ENCODE data around the gene EFCAB13. TPM values are rescaled to one million over a fixed set of nuclear protein-coding genes. Genes with fewer than 3 reads are reported as not detected.

The EFCAB13 gene
- total and polyA plus RNA-seq, 2 of the 4 experiments (the other 2 are of a cell fraction), result 0.77 to 1.4 TPM

DNA sequence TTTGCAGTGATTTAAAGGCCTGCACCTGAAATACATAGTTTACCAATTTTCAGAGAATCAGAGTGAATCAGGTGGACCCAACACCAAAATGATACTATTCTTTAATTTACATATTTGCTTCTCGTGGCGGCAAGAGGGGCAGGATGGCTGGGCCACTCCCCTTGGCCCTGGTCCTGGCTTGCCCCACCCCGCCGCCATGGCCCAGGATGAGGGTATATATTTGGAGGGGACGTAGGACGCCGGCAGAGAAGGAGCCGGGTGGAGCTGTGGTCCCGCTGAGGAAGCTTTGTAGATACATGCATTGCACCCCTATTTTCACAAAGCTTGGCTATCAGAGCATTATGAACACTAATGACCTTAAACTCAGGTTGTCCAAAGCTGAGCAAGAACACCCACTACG lies 43.5 kb downstream of the EFCAB13 start:
- dilution Hi-C loops (cut with HindIII; ENCODE audit: low sequenced_read_pairs, unreplicated experiment), result no loop called here
- H3K14ac ChIP-seq (replicated peaks; ENCODE audit: low read depth, low read length), result no peak overlapping the region
- no peak overlapping the region for H3K4me3 ChIP-seq (ENCODE audit: insufficient read depth, low read depth, low read length)
- ATAC-seq (ENCODE audit: low read depth), result no peak
- 27% methylated on average over 1 of the region's 10 CpGs; no CpG with 5 or more reads in 1 of the 2 experiments for WGBS, 2 experiments (ENCODE audit: extremely low coverage in 2 of 2, insufficient read length in 1 of 2)
- H4K5ac ChIP-seq (ENCODE audit: low read depth, low read length), result no peak overlapping the region
- H3K18ac ChIP-seq (ENCODE audit: low read depth, low read length), result no peak overlapping the region
- intact Hi-C loops (cut with micrococcal nuclease), result no loop called here
- no peak overlapping the region for H3K9ac ChIP-seq (ENCODE audit: low read depth, low read length)
- no peak overlapping the region for H2BK20ac ChIP-seq (ENCODE audit: low read depth, low read length)
- H3K4me1 ChIP-seq (ENCODE audit: control insufficient read depth, insufficient read depth, low read length), result no peaks in the 10 kb centered on the region
- no peaks in the 10 kb centered on the region for H3K79me1 ChIP-seq (ENCODE audit: low read depth in 1 of 2, low read length in 2 of 2)
- H3K27ac ChIP-seq (ENCODE audit: insufficient read depth, low read length), result no peak overlapping the region
- TF ChIP-seq MXI1 (IDR thresholded peaks at IDR 0.05; ENCODE audit: borderline replicate concordance, low read depth, low read length) (no peak), NFE2L2 (IDR thresholded peaks at IDR 0.05; ENCODE audit: low read depth, low read length) (no peak), FOS (IDR thresholded peaks at IDR 0.05; ENCODE audit: low read depth, low read length) (no peak), MAFK (IDR thresholded peaks at IDR 0.05; ENCODE audit: low read depth, low read length) (no peak), RAD21 (IDR thresholded peaks at IDR 0.05; ENCODE audit: low read length) (no peak), RFX5 (IDR thresholded peaks at IDR 0.05; ENCODE audit: low read depth, low read length) (no peak), BHLHE40 (IDR thresholded peaks at IDR 0.05; ENCODE audit: low read depth, low read length) (no peak), CHD1 (IDR thresholded peaks at IDR 0.05; ENCODE audit: low read depth, low read length) (no peak), POLR2A (IDR thresholded peaks at IDR 0.05; ENCODE audit: low read depth, low read length) (no peak), MAZ (IDR thresholded peaks at IDR 0.05; ENCODE audit: borderline replicate concordance, low read depth, low read length) (no peak), CEBPB (IDR thresholded peaks at IDR 0.05; ENCODE audit: low read depth, low read length) (no peak), RCOR1 (IDR thresholded peaks at IDR 0.05; ENCODE audit: insufficient replicate concordance, low read length) (no peak), SMC3 (IDR thresholded peaks at IDR 0.05; ENCODE audit: low read depth, low read length) (no peak)
- TF ChIP-seq, protein P1, sequence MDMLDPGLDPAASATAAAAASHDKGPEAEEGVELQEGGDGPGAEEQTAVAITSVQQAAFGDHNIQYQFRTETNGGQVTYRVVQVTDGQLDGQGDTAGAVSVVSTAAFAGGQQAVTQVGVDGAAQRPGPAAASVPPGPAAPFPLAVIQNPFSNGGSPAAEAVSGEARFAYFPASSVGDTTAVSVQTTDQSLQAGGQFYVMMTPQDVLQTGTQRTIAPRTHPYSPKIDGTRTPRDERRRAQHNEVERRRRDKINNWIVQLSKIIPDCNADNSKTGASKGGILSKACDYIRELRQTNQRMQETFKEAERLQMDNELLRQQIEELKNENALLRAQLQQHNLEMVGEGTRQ (IDR thresholded peaks at IDR 0.05; ENCODE audit: low read depth, low read length), result no peak
- TF ChIP-seq, protein P2, sequence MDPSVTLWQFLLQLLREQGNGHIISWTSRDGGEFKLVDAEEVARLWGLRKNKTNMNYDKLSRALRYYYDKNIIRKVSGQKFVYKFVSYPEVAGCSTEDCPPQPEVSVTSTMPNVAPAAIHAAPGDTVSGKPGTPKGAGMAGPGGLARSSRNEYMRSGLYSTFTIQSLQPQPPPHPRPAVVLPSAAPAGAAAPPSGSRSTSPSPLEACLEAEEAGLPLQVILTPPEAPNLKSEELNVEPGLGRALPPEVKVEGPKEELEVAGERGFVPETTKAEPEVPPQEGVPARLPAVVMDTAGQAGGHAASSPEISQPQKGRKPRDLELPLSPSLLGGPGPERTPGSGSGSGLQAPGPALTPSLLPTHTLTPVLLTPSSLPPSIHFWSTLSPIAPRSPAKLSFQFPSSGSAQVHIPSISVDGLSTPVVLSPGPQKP (IDR thresholded peaks at IDR 0.05; ENCODE audit: borderline replicate concordance, low read depth, low read length), result no peak
- TF ChIP-seq, protein P3, sequence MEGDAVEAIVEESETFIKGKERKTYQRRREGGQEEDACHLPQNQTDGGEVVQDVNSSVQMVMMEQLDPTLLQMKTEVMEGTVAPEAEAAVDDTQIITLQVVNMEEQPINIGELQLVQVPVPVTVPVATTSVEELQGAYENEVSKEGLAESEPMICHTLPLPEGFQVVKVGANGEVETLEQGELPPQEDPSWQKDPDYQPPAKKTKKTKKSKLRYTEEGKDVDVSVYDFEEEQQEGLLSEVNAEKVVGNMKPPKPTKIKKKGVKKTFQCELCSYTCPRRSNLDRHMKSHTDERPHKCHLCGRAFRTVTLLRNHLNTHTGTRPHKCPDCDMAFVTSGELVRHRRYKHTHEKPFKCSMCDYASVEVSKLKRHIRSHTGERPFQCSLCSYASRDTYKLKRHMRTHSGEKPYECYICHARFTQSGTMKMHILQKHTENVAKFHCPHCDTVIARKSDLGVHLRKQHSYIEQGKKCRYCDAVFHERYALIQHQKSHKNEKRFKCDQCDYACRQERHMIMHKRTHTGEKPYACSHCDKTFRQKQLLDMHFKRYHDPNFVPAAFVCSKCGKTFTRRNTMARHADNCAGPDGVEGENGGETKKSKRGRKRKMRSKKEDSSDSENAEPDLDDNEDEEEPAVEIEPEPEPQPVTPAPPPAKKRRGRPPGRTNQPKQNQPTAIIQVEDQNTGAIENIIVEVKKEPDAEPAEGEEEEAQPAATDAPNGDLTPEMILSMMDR (conservative IDR thresholded peaks at IDR 0.05; ENCODE audit: low read depth, low read length), result no peak
- no peak overlapping the region for H3K56ac ChIP-seq (ENCODE audit: extremely low read depth, insufficient read depth, low read length)
- H3K9me3 ChIP-seq (ENCODE audit: control insufficient read depth, insufficient read depth, low read length), result no peaks in the 10 kb centered on the region
- no peak overlapping the region for H4K91ac ChIP-seq (ENCODE audit: insufficient read depth, low read depth, low read length)
- no peak overlapping the region for H3K4me2 ChIP-seq (ENCODE audit: low read depth, low read length)
- CTCF ChIA-PET, result interaction anchor here (1.4 kb wide), 1 partner anchor 12 kb away, joined by 5 read pairs; no protein-coding TSS in a partner anchor
- H2BK15ac ChIP-seq (ENCODE audit: low read depth, low read length), result no peak overlapping the region
- no peak overlapping the region for H2AK5ac ChIP-seq (ENCODE audit: low read depth, low read length)
- H2BK5ac ChIP-seq (ENCODE audit: low read depth, low read length, poor library complexity, severe bottlenecking), result no peak overlapping the region
- no peak overlapping the region for H3K23ac ChIP-seq (ENCODE audit: low read depth, low read length)
- no peaks in the 10 kb centered on the region for H4K20me1 ChIP-seq (ENCODE audit: insufficient read depth, low read length)
- no peaks in the 10 kb centered on the region for H3K36me3 ChIP-seq (ENCODE audit: control insufficient read depth, insufficient read depth, low read length)
- BruUV-seq (replicated peaks), result no TSS peak
- no peak overlapping the region for H2AFZ ChIP-seq (replicated peaks; ENCODE audit: low read length, poor library complexity)
- POLR2A ChIA-PET (ENCODE audit: unreplicated experiment), result no interaction called here
- no peak overlapping the region for H4K8ac ChIP-seq (ENCODE audit: low read depth in 2 of 2, low read length in 2 of 2)
- no peak for DNase-seq
- H3K4ac ChIP-seq (ENCODE audit: low read depth, low read length), result no peak overlapping the region
- no peak overlapping the region for H2BK120ac ChIP-seq (ENCODE audit: low read depth, low read length)
- no peak overlapping the region for H2AK9ac ChIP-seq (replicated peaks; ENCODE audit: low read depth, low read length, poor library complexity)
- in situ Hi-C loops (cut with MboI; ENCODE audit: low sequenced_read_pairs), result no loop called here
- no peaks in the 10 kb centered on the region for H3K9me1 ChIP-seq (ENCODE audit: insufficient read depth, low read length)
- no peaks in the 10 kb centered on the region for H3K27me3 ChIP-seq (ENCODE audit: control insufficient read depth, insufficient read depth, low read length)

Data from IMR-90 (cell line).